ENCODE measurements around the gene FCSK. TPM values are rescaled to one million over a fixed set of nuclear protein-coding genes. Genes with fewer than 3 reads are reported as not detected.

Gene FCSK
- total and polyA plus RNA-seq, 5 experiments from 2014 or later: 4.5 to 39.7 (median 9.6) TPM

DNA sequence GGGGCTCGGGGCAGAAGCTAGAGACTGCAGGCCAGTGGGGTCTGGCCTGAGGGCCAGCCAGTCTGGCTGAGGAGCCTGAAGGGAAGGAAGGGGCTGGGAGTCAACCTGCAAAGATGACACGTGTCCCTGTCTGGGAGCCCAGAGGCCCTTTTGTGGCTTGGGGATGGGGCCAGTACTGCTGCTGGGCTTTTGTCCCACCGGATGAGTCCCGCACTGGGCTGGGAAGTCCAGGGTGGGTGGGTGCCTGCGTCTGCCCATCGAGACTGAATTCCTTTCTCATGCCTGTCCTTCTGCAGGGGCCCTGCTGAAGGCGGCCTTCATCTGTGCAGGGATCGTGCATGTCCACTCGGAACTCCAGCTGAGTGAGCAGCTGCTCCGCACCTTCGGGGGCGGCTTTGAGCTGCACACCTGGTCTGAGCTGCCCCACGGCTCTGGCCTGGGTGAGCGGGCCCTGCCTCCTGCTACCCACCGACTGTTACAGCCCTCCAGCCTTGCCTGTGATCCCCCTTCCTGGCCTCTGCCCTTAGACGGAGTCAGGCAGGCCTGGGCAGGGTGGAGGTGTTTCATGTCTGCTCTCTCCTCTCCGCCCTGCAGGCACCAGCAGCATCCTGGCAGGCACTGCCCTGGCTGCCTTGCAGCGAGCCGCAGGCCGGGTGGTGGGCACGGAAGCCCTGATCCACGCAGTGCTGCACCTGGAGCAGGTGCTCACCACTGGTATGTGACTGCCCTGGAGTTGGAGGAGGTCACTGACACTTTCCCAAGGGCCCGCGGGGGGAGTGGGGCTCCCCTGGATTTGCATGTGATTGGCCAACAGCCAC lies 20.9 kb downstream of the FCSK start:
- Mint-ChIP-seq H3K4me3 (no peak overlapping the region), H3K9me3 (no peaks in the 10 kb centered on the region), H3K36me3 (peaks cover 0 to 10% (median 0%) of the 10 kb centered on the region in 3 donors), H3K27me3 (no peaks in the 10 kb centered on the region), H3K27ac (no peak overlapping the region), H3K4me1 (peaks cover 0 to 5% (median 2%) of the 10 kb centered on the region in 4 donors)
- DNase-seq (no peak), ATAC-seq (no peak)
- POLR2A ChIA-PET: no interaction called here

GRCh38 chr16:70476272-70477020 lies 22.1 kb downstream of the FCSK start:
- POLR2A ChIA-PET: no interaction called here
- peak overlapping the region in 3 of 10 donors; percentile 25 to 49 (median 26) for H3K27ac Mint-ChIP-seq
- H3K27me3 Mint-ChIP-seq: no peaks in the 10 kb centered on the region
- no peak overlapping the region for H3K4me3 Mint-ChIP-seq
- DNase-seq (no peak), ATAC-seq (no peak)
- H3K36me3 Mint-ChIP-seq: peaks cover 0 to 18% (median 0%) of the 10 kb centered on the region in 3 donors
- H3K9me3 Mint-ChIP-seq: no peaks in the 10 kb centered on the region
- peaks cover 0 to 5% (median 1%) of the 10 kb centered on the region in 4 donors for H3K4me1 Mint-ChIP-seq

GRCh38 chr16:70478169-70478568 lies 23.8 kb downstream of the FCSK start:
- POLR2A ChIA-PET: interaction anchor here (0.6 to 1.0 kb wide), 3 partner anchors 61 to 97 kb away, joined by 3 to 6 read pairs (median 3); no protein-coding TSS in a partner anchor
- peak overlapping the region in 3 of 10 donors; percentile 55 to 76 (median 75) for H3K27ac Mint-ChIP-seq

GRCh38 chr16:70478912-70479341 lies 24.5 kb downstream of the FCSK start:
- DNase-seq (no peak), ATAC-seq (no peak)
- H3K27ac Mint-ChIP-seq: peak overlapping the region in 4 of 10 donors; percentile 52 to 88 (median 66)
- peaks cover 0 to 33% (median 0%) of the 10 kb centered on the region in 3 donors for H3K36me3 Mint-ChIP-seq
- no peaks in the 10 kb centered on the region for H3K27me3 Mint-ChIP-seq
- H3K9me3 Mint-ChIP-seq: no peaks in the 10 kb centered on the region
- H3K4me3 Mint-ChIP-seq: no peak overlapping the region
- POLR2A ChIA-PET: interaction anchor here (0.7 to 1.0 kb wide), 2 partner anchors 62 to 98 kb away, joined by 3 to 6 read pairs; no protein-coding TSS in a partner anchor
- H3K4me1 Mint-ChIP-seq: peaks cover 0 to 5% (median 1%) of the 10 kb centered on the region in 4 donors

More at GRCh38 chr16:70478169-70478568, 23.8 kb downstream of the FCSK start:
- peaks cover 0 to 26% (median 0%) of the 10 kb centered on the region in 3 donors for H3K36me3 Mint-ChIP-seq
- H3K4me3 Mint-ChIP-seq: peak overlapping the region in 1 of 10 donors; percentile 16
- no peaks in the 10 kb centered on the region for H3K27me3 Mint-ChIP-seq
- H3K4me1 Mint-ChIP-seq: peaks cover 0 to 5% (median 1%) of the 10 kb centered on the region in 4 donors
- DNase-seq: no peak
- H3K9me3 Mint-ChIP-seq: no peaks in the 10 kb centered on the region
- no peak for ATAC-seq

GRCh38 chr16:70480127-70481105 lies 26.0 kb downstream of the FCSK start:
- Mint-ChIP-seq H3K36me3 (peaks cover 0 to 39% (median 0%) of the 10 kb centered on the region in 3 donors), H3K9me3 (no peaks in the 10 kb centered on the region), H3K4me1 (peaks cover 0 to 5% (median 1%) of the 10 kb centered on the region in 4 donors), H3K27me3 (no peaks in the 10 kb centered on the region), H3K4me3 (no peak overlapping the region), H3K27ac (peak overlapping the region in 2 of 10 donors; percentile 28 to 52)
- ATAC-seq: no peak
- POLR2A ChIA-PET: interaction anchor here (0.5 to 1.2 kb wide), 3 partner anchors 9 to 106 kb away, joined by 3 to 4 read pairs (median 3); no protein-coding TSS in a partner anchor
- DNase-seq: peak in 1 of 10 donors; percentile 62

DNA sequence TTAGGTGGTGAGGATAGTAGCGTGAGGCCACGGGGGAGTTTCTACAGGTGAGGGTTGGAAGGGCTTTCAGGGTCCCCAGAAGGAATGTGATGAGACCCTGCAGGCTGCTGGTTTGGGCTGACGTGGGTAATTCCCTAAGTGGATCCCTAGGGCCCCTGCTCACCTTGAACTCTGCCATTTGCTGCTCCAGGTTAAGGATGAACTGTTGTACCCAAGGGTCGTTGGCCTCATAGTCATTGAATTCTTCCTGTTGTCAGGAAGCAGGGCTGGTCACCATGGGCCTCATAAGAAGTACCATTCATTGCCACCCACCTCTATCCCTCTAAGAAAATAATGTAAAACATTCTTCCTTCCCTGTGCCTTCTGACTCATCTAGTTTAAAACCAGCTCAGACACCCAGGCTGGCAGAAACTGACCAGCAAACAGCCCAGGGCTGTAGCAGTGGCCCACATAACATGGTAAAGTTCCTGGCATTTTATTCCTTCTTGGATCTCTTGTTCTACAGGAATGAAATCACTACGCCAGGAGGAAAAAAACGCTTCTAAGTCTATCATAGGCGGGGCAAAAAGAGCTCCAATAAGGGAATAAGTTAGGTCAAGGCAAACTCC lies 27.6 kb downstream of the FCSK start:
- DNase-seq: no peak
- Mint-ChIP-seq H3K4me1 (peaks cover 0 to 5% (median 1%) of the 10 kb centered on the region in 4 donors), H3K9me3 (no peaks in the 10 kb centered on the region), H3K27ac (peak overlapping the region in 7 of 10 donors; percentile 43 to 80 (median 78)), H3K36me3 (peaks cover 0 to 47% (median 0%) of the 10 kb centered on the region in 3 donors), H3K4me3 (no peak overlapping the region), H3K27me3 (no peaks in the 10 kb centered on the region)
- POLR2A ChIA-PET: no interaction called here
- no peak for ATAC-seq

DNA sequence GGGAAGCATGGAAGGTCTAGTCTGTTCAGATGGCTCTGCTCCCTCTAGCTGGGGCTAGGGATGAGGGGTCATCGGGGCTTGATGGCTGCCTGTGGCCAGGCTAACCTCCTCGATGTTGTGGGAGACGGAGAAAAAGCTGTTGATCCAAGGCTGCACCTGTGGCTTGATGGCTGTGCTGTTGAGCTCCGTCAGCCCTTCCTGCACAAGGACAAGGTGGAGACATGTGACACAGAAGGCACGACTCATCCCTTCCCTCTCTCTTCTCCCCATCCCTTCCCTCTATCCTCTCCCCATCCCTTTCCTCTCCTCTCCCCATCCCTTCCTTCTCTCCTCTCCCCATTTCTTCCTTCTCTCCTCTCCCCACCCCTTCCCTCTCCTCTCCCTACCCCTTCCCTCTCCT lies 28.2 kb downstream of the FCSK start:
- Mint-ChIP-seq H3K27ac (peak overlapping the region in 5 of 10 donors; percentile 43 to 78 (median 63)), H3K4me1 (peaks cover 0 to 5% (median 1%) of the 10 kb centered on the region in 4 donors), H3K4me3 (no peak overlapping the region), H3K27me3 (no peaks in the 10 kb centered on the region), H3K36me3 (peaks cover 0 to 45% (median 0%) of the 10 kb centered on the region in 3 donors), H3K9me3 (no peaks in the 10 kb centered on the region)
- DNase-seq (no peak), ATAC-seq (no peak)
- POLR2A ChIA-PET: no interaction called here

DNA sequence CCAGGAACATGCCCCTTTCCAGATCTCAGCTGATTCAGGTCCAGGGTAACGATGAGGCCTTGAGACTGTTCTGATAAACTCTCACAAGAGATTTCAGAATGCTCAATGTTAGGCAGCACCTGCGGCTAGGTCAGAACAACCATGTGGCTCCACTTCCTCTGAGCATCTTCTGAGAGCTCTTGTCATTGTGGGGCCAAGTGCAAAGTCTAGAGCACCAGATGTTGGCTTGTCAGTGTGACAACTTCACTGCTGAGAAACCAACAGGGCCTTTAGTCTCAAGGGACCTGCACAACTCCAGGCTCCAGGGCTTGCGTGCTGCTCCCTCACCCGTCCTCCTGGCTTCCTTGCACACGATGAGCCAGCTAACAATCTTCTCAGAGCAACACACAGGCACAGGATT lies 29.0 kb downstream of the FCSK start:
- Mint-ChIP-seq H3K36me3 (peaks cover 0 to 47% (median 0%) of the 10 kb centered on the region in 3 donors), H3K27ac (peak overlapping the region in 4 of 10 donors; percentile 51 to 89 (median 63)), H3K4me1 (peaks cover 0 to 5% (median 0%) of the 10 kb centered on the region in 4 donors), H3K27me3 (no peaks in the 10 kb centered on the region), H3K4me3 (no peak overlapping the region), H3K9me3 (no peaks in the 10 kb centered on the region)
- POLR2A ChIA-PET: no interaction called here
- no peak for ATAC-seq
- DNase-seq: no peak

DNA sequence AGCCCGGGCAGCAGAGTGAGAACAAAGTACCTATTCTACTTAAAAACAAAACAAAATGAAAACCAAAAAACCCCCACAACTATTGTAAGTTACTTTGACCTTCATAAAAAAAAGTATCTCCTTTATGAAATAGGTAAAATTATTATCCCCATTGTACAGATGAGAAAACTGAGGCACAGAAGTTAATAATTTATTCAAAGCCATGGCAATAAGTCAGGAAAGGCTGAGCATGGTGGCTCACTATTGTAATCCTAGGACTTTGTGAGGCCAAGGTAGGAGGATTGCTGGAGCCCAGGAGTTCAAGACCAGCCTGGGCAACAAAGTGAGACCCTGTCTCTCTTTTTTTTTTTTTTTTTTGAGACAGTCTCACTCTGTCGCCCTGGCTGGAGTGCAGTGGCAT lies 30.5 kb downstream of the FCSK start:
- no peaks in the 10 kb centered on the region for H3K9me3 Mint-ChIP-seq
- no peaks in the 10 kb centered on the region for H3K27me3 Mint-ChIP-seq
- no peaks in the 10 kb centered on the region for H3K4me1 Mint-ChIP-seq
- POLR2A ChIA-PET: interaction anchor here (0.6 to 0.7 kb wide), 2 partner anchors 31 to 43 kb away, joined by 3 read pairs; no protein-coding TSS in a partner anchor
- ATAC-seq (no peak), DNase-seq (no peak)
- peak overlapping the region in 1 of 10 donors; percentile 86 for H3K27ac Mint-ChIP-seq
- peaks cover 0 to 53% (median 0%) of the 10 kb centered on the region in 3 donors for H3K36me3 Mint-ChIP-seq
- no peak overlapping the region for H3K4me3 Mint-ChIP-seq

DNA sequence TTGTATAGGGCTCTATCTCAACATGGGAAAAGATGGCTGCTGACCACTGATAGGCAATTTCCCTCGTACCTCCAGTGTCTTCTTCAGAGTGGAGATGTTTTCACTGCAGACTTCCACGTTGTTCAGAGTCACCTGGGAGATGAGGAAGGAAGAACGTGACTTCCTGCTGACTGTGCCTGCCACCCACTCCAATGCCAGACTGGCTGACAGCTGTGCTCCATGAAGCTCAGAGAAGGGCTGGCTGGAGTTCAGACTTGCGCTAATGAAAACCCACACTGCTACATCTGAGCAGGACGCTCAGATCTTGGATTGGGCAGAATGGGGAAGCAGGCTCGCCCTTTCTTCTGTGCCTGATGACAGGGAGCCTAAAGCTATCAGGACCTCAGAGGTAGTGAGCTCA lies 35.9 kb downstream of the FCSK start:
- no peaks in the 10 kb centered on the region for H3K27me3 Mint-ChIP-seq
- DNase-seq (no peak), ATAC-seq (no peak)
- peaks cover 0 to 4% (median 0%) of the 10 kb centered on the region in 4 donors for H3K4me1 Mint-ChIP-seq
- H3K4me3 Mint-ChIP-seq: no peak overlapping the region
- H3K9me3 Mint-ChIP-seq: no peaks in the 10 kb centered on the region
- POLR2A ChIA-PET: no interaction called here
- peak overlapping the region in 1 of 10 donors; percentile 21 for H3K27ac Mint-ChIP-seq
- H3K36me3 Mint-ChIP-seq: peaks cover 11 to 69% (median 14%) of the 10 kb centered on the region in 3 donors

DNA sequence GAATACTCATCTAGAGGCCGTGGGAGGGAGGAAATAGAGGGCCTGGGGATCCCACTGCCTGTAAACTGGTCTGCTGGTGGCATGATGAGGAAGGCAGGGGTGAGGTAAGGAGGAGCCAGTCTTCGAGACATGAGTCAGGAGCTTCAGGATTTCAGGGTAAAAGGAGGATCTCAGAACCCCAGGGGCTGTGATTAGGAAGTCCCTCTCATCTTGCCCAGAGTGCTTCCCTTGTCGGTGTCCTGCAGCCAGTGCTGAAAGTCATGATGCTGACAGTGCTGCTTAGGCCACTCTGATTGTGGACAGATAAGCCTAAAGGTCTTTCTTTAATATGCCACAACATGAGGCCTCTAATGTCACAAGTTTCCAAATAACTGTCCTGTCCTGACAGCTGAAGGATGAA lies 39.4 kb downstream of the FCSK start:
- POLR2A ChIA-PET: no interaction called here
- peak overlapping the region in 2 of 10 donors; percentile 48 to 83 for H3K27ac Mint-ChIP-seq
- H3K4me3 Mint-ChIP-seq: no peak overlapping the region
- H3K4me1 Mint-ChIP-seq: peaks cover 0 to 4% (median 0%) of the 10 kb centered on the region in 4 donors
- H3K36me3 Mint-ChIP-seq: peaks cover 11 to 86% (median 22%) of the 10 kb centered on the region in 3 donors
- H3K27me3 Mint-ChIP-seq: no peaks in the 10 kb centered on the region
- H3K9me3 Mint-ChIP-seq: no peaks in the 10 kb centered on the region
- no peak for DNase-seq
- no peak for ATAC-seq

All from naive thymus-derived CD8-positive, alpha-beta T cell (primary cell).